Hematopoietic multipotent progenitor cell (in vitro differentiated cells): ENCODE results near the gene ADCY9. TPM values are rescaled to one million over a fixed set of nuclear protein-coding genes. Genes with fewer than 3 reads are reported as not detected.

Experiments
- DNase-seq, 3 donors: peaks; one replicate each; pipeline ENCODE4 v3.0.0-alpha.2; 2011 to 2015; ENCODE audit warnings: low read depth in 2 of 3, low spot score in 2 of 3
- total RNA-seq: library from RNA; depleted of rRNA; stranded (reverse); fragments of >200 nt; gene quantifications from one replicate; pipeline ENCODE4 v1.2.3, GENCODE V29; 2012

Gene ADCY9
- total RNA-seq, 1 donor: 8.3 TPM

DNA sequence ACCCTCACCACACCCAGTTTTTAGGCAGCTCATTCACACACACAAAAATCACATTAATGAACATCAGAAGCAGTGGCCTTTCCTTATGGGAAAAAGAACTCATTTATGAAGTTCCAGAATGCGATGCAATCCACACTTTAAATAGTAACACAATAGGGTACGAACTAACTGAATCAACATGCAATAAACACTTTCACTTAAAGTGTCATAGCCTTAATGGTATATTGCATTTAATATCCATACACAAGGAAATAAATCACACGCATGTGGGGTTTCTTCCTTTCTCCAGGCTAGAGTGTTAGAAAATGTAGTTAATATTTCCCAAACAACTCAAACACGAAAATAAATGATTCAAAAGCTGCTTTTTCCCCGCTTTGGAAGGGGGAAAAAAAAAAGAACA is 19.7 kb downstream of the ADCY9 start:
- no peak for DNase-seq

DNA sequence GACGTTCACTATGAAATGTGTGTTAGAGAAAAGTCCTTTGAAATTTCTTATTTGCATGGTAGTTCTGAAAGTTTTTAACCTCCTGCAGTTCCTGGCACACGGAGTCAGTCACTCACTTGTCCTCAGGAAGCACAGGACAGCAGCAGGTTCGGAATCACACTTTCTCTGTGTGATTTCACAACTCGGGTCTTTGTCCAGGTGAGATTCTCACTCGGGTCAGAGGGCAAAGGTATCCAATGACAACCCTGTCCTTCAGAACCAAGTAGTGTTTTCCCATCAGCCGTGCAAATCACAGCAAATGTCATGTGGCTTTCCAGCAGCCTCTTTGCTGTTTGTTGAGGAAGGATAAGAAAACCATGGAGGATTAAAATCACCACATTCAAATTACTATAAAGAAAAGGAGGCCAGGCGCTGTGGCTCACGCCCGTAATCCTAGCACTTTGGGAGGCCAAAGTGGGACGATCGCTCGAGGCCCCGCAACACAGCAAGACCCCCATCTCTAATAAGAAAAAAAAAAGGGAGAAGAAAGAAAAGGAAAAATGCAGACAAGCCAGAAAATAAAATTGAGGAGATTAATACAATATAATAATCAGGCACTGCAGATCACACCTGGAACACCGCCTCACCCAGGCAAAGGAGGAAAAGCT is 22.0 kb downstream of the ADCY9 start:
- DNase-seq: no peak

DNA sequence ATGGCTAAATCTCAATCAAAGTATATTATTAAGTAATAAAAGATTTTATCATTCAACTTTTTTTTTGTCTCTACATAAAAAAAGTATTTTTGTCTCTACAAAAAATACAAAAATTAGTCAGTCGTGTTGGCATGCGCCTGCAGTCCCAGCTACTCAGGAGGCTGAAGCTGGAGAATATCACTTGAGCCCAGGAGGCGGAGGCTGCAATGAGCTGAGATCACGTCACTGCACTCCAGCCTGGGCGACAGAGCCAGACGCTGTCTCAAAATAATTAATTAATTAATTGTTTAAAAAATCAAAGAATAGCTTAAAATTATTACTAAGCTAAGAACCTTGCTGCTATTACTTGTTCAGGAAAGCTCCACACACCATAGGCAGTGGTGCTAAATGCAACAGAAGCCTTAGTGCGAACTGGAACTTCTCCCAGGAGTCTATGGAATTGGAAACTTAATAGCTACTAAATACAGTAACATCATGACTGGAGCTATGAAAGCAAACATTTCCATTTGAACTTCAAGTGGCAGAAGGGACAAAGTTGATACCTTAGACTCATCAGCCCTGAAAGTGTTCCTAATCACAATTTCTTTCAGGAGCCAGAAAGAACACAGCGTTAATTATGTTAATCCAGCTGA is 22.6 kb downstream of the ADCY9 start:
- DNase-seq: no peak

DNA sequence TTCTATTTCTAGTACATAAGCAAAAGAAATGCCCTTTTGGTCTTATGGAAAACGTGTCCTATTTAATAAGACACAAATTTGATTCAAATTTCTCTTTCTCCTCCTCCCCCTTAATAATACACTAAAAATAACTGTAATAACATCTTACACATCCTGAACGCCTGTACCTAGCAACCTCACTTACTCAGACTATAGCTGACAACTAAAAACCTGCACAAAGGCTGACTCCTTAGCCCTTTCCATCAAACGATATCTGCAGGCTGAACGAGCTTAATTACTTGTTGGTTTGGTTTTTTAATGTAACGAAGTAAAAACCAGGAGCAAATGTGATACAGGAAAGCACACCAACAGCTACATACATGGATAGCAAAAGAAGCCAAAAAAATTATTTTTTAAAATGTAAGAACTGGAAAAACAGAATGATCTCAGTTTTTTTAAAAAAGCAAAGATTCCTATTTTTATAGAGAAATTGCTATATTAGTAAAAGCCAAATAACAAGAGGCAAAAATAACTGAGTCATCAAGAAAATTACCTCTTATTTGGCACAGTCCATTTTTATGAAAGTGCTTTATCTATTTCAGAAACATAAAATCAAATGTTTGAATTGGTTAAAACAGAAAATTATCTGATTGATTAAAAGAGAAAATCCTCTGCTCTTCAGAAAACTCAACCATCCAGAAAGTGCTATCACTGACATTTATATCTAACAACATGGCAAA is 23.5 kb downstream of the ADCY9 start:
- DNase-seq: no peak

DNA sequence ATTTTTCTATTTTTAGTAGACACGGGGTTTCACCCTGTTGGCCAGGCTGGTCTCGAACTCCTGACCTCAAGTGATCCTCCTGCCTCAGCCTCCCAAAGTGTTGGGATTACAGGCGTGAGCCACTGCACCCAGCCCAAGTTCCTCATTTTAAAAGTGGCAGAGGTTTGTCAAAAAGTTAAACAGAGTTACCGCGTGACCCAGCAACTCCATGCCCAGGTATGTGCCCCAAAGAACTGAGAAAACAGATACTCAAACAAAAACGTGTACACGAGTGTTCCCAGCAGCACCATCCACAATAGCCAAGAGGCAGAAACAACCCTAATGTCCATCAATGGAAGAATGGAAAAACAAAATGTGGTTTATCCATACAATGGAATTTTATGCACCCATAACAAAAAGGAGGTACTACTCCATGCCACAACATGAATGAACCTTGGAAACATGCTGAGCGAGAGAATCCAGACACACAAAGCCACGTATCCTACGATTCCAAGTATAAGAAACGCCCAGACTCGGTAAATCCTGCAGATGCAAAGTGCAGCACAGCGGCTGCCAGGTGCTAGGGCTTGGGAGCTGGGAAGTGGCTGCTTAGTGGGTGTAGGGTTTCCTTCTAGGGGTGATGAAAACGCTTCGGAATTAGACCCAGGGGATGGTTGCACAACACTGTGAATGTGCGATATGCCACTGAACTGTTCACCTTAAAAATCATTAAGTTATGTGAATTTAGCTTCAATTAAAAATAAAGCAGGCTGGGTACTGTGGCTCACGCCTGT is 24.8 kb downstream of the ADCY9 start:
- DNase-seq: no peak

DNA sequence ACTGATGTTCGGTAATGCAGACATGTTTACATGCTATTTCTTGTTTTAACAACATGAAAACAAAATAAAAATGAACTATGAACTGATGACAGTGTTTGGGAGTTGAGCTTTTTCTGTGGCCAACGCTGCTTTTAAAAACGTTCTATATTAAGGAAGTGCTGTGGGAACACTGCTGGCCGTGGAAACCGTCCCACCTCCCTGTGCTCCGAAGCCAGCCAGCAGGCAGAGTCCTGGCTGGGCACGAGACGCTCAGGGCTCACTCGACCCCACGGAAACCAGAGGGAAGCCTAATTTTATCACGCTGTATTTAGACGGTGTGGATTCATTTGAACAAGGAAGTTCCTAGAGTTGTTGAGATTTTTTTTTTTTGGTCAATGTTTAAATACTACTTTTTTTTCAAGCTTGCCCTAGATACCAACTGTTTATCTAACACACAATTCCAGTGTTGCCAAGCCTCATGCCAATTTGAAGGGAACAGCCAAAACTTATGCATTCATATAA is 25.8 kb downstream of the ADCY9 start:
- peak in 2 of 3 donors; percentile 9 to 57 for DNase-seq

DNA sequence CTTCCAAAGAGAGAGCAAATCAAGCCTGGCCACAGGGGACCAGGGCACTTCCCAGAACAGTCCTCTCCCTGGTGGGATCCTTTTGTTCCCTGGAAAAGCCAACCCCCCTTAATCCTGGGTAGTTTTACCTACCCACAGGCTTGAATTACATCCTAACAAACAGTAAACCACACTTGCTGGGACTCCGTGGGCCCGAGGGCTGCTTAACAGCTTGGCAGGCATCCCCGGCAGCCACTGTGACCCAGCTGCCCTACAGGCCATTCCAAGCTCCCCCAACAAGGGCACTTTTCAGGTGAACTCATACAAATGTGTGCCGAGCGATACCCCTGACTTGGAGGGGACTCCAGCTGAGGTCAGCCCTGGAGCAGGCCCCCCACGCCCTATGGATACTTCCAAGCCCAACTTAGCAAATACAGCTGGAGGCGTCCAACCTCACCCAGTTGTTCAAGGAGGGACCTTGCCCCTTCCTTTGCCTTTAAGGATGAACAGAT is 26.4 kb downstream of the ADCY9 start:
- DNase-seq: no peak

DNA sequence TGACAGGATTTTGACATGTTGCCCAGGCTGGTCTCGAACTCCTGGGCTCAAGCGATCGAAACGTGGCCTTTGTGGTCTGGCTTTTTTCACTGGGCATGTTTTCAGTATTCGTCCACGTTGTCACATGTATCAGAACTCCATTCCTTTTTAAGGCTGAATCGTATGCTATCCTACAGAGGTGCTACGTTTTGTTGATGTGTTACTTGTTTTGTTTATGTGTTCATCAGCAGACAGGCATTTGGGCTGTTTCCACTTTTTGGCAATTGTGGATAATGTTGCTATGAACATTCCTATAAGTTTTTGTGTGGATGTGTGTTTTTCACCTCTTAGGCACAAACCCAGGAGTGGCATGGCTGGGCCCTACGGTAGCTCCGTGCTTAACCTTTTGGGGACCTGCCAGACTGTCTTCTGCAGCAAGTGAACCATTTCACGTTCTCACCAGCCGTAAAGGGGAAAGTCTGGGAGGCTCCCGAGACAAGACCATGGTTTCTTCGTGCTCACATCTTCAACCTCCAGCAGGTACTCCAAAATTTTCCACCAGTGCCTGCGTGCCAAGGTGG is 26.9 kb downstream of the ADCY9 start:
- no peak for DNase-seq

DNA sequence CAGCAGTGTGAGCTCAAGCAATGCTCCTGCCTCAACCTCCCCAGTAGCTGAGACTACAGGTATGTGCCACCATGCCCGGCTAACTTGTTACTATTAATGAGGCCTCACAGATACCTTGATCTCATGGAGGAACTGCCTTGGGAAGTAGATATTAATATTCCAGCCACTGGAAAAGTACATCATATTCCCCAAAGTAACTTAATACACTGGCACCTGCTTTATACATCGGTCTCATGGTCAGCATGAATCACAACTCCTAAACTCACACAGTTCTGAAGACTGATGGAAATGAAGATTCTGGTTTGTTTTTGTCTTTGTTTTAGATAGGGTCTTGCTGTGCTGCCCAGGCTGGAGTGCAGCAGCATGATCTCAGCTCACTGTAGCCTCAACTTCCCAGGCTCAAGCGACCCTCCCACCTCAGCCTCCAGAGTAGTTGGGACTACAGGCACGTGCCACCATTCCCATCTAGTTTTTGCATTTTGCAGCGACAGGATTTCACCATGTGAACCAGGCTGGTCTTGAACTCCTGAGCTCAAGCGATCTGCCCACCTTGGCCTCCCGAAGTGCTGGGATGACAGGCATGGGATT is 28.2 kb downstream of the ADCY9 start:
- DNase-seq: no peak

DNA sequence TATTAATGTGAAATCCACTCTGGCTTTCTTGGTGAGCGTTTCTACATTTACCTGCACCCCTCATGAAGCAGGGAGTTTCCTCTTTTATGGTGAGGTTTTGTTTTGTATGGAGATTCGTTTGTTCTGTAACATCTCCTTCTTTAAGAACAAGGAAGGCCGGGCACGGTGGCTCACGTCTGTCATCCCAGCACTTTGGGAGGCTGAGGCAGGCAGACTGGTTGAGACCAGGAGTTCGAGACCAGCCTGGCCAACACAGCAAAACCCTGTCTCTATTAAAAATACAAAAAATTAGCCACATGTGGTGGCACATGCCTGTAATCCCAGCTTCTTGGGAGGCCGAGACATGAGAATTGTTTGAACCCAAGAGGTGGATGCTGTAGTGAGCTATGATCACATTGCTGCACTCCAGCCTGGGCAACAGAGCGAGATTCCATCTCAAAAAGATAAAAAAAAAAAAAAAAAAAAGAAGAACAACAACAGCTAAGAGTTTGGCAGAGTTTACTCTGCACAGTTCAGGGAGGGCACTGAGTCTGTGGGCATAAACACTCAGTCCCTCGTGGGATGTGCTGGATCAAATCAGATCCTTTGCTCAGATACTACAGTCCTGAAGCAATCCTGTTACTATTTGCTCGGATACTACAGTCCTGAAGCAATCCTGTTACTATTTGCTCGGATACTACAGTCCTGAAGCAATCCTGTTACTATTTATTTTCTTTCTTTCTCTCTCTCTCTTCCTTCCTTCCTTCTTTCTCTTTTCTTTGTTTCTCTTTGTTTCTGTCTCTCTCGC is 28.9 kb downstream of the ADCY9 start:
- DNase-seq: no peak

DNA sequence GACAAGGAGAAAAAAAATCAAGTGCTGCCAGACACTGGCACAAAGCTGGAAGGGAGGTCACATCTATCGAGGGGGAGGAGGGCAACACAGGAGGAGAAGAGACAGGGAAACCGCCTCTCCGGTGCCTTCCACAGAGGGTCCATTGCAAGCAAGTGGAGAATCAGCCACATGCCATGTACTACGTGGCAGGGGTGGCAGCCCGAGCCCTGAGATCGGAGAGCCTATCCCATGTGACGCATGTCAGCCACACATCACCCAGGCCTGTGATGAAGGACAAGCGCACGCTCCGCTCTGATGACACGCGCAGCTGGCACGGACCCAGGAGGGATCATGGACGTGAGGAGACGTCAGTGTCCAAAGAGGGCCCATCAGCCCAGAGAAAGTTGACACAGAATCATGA is 30.1 kb downstream of the ADCY9 start:
- DNase-seq: no peak

DNA sequence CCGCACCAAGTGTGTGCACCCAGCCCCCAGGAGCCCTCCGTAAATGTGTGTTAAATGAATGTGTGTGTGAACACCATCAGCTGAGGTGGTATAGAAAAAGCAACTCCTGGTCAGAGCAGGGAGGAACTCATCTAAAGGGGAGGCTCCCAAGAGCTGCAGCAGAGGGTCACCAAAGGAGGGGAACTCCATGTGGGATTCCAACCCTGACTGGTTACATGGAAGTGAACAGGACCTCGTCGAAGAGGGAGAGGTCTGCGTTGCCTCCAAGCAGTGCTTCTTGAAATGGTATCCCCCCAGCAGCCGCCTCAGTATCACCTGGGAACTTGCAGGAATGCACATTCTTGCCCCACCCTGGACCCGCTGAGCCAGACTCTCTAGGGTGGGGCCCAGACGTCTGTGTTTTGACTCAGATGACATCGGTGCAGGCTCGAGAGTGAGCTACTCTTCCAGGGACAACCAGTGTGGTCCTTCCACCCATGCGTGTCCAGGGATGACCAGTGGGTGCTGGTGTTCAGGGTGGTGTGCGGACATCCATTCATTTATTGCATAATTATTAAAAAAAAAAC is 30.8 kb downstream of the ADCY9 start:
- no peak for DNase-seq

DNA sequence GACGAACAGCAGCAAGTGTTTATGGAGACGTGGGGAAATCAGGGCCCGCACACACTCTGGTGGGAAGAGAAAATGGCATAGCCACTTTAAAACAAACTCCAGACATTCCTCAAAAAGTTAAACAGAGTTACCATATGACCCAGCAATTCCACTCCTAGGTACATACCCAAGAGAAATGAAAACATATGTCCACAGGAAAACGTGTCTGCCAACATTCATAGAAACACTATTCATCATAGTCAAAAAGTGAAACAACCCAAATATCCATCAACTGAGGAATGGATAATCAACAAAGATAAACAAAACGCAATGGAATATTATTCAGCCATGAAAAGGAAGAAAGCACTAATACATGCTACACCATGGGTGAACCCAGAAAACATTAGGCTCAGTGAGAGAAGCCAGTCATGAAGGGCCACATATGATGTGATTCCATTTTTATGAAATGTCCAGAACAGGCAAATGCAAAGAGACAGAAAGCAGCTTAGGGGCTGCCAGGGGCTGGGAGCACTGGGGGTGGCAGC is 32.8 kb downstream of the ADCY9 start:
- DNase-seq: no peak

DNA sequence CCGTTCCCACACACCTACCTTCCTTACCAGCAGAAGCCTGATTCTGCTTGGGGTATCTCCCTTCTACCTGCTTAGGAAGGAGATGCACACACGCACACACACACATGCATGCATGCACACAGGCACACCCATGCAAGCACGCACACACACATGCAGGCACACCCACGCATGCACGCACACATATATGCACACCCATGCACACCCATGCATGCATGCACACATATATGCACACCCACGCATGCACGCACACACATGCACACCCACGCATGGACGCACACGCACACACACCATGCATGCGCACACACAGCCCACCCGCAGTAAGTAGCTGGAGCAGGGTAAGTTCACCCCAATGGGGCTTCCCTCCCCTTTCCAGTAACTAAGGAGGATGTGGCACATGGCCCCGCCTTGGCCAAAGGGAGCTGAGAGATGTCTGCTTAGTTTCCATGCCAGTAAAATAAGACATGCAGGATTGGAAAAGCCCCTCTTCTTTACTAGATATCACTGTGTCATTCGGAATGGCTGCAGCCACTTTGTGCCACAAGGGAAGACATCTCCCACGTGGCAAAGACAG is 33.7 kb downstream of the ADCY9 start:
- DNase-seq: no peak

DNA sequence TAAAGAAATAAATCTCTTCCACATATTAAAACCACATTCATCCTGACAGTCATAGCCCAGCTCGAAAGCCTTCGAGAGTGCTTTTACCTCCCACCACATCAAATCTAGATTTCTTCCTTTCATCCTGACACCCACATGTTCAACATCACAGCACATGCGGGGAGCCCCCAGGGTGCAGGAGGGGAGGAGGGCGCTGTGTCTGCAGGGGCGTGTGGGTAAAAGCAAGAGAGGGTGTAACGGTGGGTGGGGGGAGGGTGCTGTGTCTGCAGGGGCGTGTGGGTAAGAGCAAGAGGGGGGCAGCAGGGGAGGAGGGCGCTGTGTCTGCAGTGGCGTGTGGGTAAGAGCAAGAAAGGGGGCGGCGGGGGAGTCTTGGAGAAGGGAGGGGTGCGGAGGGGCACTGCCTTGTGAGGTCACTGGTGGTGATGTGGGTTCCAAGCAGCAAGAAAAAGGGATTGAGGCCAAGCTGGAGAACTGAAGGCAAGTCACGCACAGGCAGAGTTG is 34.7 kb downstream of the ADCY9 start:
- no peak for DNase-seq

DNA sequence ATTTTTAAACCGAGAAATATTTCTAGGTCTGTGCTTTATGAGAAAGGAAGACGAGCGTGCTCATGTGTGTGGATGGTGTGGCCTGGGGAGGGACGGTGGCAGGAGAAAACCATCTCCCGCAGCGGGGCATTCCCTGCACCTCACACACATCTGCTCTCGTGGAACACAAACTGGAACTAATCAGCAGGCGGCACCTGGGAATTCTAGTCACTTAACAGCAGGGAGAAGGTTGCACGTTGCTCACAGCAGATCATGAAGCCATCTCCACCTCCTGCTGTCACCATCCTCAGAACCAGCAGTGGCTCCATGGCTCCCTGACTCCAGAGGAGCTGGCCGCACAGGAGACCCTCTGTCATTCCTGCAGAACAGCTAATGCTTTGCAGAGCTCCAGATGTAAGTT is 35.2 kb downstream of the ADCY9 start:
- no peak for DNase-seq

DNA sequence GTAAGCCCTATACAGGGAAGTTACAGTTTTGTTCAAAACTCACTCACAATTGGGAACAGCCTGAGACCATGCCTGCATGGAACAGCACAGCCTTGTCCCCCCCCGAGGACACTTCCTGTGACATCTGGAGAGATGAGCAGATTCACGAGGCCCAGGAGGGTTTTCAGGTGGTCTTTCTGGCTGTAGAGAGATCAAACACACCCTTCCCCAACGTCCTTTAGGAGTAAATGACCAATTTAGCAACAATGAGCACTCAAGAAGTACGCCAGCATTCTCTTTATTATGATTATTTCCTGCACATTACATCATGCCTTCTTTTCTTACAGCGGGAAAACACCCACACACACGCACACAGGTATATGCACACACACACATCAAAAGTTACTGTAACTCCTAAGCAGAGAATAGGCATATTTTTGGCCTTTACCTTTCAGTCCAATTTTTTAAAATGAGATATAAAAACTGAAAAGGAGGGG is 39.0 kb downstream of the ADCY9 start:
- DNase-seq: no peak

DNA sequence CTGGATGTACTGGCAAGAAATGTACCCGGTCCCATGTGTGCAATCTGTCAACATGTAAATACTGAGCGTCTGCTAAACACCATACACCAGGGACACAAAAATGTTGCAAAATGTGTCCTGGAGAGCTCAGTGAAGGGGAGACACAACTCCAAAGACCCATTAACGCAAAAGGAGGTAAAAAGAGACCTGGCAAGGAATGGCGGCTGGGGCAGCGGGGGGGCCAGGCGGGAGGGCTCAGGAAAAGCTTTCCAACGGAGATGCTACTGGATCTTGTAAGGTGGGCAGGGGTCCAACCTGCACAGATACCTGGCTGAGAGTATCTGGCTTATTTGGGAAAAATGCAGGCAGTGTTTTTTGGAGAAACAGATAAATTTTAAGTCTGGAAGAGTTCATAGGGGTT is 40.7 kb downstream of the ADCY9 start:
- no peak for DNase-seq
